ENCODE measurements around the gene CCDC38.
"Not testable (repeated sequence)": the region's sequence is repeated elsewhere in the genome, so short reads cannot be mapped to it uniquely, and the experiment has no call there.

The CCDC38 gene

DNA sequence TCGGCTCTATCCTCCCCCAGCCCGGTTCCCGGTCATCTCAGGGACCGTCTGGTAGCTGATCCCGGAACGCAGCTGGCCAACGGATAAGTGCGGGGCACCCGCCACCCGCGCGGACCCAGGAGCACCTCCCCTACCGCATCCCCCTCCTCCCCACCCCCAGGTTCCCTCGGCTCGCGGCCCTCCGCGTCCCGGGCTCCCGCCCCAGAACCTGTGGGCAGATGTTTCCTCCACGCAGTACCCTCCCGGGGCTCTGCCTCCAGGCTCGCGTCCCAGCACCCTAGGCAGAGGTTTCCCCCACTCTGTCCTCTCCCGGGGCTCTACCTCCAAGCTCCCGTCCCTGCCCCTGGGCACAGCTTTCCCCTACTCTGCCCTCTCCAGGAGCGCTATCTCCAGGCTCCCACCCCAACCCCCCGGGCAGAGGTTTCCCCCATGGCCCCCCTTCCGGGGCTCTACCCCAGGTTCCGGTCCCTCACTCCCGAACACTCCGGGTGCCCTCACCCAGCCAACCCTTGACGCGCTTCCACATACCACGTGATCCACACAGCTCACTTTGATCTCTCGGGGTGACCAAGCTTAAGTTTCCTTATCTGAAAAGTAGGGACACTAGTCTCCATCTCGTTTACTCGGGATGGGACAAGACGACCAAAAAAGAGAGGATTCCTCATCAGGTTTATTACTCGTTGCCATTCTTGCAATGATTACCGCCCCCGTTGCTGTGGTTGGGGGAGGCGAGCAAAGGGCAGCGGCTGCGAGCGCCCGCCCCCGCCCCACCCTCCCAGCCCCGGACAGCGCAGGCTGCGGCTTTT, at the start of gene CCDC38:
TSS of gene CCDC38 (minus strand) at position 91 of the 806 bp plus-strand sequence. CDS start 6,105 bp downstream, outside the sequence.
- in situ Hi-C loops (cut with MboI; ENCODE audit: low sequenced_read_pairs), result no loop called here

DNA sequence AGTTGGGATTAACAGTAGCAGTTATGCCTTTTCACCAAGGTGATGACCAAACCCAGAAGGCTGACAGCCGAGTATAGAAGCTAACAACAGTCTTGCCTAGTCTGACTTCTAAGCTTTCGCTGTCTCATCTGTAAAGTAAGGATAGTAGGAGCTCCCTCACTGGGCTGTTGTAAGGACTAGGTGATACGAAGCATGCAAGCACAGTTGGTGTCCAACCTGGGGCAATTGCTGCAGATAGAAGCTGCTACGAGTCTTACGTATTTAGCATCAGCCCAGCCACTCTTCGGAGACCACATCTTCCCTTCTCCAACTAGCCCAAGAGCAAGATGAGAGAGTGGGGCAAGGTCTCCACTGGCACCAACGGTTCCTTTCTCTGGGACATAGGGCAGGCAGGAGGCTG, 47.7 kb upstream of the CCDC38 start:
- in situ Hi-C loops (cut with MboI; ENCODE audit: low sequenced_read_pairs), result no loop called here

DNA sequence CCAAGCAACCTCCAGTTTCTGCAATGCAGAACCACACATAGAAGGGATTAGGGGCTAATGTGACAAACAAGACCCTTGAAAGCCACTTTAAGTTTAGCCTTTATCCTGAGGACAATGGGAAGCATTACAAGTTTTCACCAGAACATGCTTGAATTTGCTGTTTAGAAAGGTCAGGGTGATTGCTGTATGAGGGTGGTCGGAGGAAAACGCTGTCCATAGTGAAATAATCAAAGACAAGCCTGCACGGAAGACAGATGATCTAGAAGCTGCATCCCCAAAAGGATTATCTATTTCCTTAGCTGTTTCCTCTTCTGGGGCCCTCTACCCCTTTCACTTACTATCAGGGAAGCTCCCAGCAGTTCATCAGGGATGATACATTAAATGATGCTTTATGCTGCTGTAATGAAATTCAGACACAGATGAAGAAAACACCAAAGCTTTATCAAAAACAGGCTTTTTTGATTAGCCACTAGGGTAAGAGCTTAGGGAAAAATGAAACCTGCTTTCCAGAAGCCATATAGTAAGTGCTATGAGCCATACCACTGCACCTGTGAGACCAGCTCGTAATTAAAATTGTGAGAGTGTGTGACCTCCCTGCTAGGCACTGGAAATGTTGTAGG, 47.2 kb upstream of the CCDC38 start:
- in situ Hi-C loops (cut with MboI; ENCODE audit: low sequenced_read_pairs), result no loop called here

DNA sequence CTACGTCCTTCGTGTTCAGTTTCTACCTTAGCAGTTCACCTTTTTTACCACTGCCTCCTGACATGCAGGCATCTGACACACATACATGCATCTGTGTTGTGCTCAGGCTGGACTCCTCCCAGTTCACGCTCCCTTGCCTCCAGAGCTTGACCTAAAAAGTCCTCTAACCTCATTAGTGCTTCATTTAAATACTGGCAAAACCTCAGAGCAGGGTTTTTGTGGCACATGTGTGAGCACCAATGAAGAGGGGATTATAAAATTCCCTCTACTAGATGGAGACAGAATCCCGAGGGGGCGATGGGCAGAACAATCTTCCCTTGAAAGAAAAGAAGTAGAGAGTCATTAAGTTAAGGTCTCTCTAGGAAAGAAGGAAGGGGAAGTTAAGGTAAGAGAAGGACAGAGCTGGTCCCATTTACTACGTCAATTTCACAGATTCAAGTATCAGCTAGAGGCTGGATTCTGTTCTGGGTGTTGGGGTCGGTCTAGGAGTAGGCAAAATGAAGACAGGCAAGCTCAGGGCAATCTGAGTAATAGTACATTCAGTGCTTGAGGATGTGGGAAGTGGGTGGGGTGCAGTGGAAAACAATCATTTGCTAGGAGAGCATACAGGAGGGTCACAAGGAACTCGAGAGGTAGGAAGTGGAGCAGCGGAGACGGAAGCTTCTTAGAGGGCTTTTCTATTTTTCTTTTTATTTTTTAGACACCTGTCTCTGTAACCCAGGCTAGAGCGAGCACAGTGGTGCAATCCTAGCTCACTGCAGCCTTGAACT, 46.3 kb upstream of the CCDC38 start:
- in situ Hi-C loops (cut with MboI; ENCODE audit: low sequenced_read_pairs), result no loop called here

DNA sequence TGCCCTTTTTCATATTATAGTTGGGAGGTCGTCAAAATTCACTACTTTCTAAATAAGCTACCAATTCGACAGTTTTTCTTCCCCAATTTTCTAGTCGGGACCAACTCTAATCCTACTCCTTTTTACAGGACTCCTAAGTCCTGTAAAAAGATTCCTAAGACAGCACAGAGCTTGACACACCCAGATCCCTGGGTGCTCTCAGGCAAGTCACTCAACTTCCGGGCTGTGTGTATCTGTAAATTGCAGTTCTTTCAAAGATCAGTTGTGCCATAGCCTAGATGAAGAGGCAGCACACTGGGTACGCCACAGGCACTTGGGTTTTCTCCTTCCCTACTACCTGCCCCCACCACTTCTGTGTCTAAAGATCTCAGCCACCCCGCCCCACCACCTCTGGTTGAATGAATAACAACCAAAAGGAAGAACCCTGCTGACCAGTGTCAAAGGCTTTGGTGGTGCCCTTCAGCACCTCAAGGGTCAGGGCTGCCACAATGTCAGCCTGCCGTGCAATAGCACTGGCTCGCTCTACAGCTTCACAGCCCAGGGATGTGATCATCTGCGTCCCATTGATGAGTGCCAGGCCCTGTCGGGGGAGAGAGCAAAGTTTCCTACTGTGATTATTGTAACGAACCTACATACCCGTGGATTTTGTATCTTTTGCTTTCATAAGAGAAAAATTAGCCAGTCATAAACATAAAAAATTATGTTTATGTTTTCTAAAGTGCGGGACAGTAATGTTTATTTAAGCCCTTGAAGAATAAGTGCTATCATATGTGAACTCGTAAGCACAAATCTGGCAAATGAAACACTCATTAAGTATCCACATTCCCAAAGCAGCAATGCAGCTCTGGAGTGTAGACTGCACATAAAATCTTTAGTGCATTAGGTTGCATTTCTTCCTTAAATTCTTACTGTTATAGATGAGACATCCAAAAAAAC, 44.5 kb upstream of the CCDC38 start:
- in situ Hi-C loops (cut with MboI; ENCODE audit: low sequenced_read_pairs), result no loop called here

DNA sequence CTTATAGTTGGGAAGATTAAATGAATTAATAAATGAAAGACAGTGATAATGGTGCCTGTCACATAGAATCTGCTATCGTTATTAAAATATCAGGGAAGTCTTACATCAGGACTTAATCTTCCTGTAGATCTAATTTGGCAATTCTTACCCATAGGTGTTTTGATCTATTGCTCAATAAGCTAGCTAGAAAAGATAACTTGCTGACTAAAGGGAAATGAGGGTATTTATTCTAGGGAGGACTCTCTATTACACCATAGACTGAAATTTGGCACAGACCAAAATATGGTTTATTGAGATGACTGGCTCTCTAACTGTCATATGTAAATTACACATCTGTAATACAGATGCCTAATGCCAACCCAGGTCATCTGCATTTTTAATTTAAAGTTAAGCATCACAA, 42.3 kb upstream of the CCDC38 start:
- in situ Hi-C loops (cut with MboI; ENCODE audit: low sequenced_read_pairs), result no loop called here

- in situ Hi-C loops (cut with MboI; ENCODE audit: low sequenced_read_pairs), result no loop called here
These were observed 40.2 kb upstream of the CCDC38 start for GRCh38 chr12:95982602-95983001.

- in situ Hi-C loops (cut with MboI; ENCODE audit: low sequenced_read_pairs), result no loop called here
These were observed 38.0 kb upstream of the CCDC38 start for GRCh38 chr12:95980437-95980836.

DNA sequence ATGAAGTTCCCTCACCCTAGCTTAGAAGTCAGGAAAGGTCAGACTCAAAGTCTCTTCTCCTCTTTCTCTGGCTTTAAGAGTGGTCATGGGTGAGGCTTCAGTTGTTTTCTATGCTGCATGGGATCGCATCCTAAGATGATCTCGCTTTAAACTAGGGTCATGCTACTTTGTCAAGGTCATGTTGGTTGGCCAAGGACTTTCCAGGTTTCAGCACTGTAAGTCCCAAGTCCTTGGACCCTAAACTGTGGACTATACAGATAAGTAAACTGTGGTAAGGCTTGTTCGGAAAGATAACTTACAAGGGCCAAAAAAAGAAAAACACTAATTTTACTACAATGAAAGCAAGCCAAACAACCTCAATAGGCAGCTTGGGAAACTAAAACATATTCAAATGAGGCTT, 36.4 kb upstream of the CCDC38 start:
- in situ Hi-C loops (cut with MboI; ENCODE audit: low sequenced_read_pairs), result no loop called here

DNA sequence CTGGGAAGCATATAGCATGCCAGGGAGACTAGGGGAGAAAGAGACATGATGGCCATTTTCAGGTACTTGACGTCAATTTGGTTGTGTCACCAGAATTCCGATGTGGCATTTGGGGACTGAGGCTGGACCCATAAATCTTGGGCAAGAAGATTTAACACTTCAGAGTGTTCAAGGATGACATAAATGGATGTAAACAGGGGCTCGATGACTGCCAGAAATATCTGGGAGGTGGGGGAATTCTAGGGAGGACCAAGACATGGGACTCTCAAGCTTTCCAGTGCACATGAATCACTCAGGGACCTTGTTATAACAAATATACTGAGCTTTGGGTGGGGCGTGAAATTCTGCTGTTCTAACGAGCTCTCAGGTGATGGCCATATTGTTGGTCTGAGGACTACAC, 35.9 kb upstream of the CCDC38 start:
- in situ Hi-C loops (cut with MboI; ENCODE audit: low sequenced_read_pairs), result no loop called here

DNA sequence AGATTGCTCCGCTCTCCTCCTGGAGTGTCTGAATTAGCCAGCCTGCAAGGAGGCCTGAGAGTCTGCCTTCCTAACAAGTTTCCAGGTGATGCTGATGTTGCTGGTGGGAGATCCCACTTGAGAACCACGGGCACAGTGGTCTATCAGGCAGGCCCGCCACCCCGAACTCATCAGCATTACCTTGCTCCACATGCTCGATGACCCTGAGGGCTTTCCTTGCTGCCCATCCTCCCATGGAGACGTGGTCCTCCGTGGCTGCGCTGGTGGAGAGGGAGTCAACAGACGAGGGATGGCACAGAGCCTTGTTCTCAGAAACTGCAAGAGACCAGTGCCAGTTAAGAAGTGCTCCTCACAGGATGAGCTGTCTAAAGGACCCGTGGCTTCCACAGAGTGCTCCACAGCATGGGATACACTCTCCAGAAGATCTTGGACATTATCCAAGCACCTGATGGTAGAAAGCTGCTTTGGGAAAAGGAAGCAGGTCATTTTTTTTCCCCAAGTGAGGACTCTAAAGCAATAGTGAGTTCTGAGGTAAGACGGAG, 35.4 kb upstream of the CCDC38 start:
- in situ Hi-C loops (cut with MboI; ENCODE audit: low sequenced_read_pairs), result no loop called here

GRCh38 chr12:95976416-95976832, 34.0 kb upstream of the CCDC38 start:
- in situ Hi-C loops (cut with MboI; ENCODE audit: low sequenced_read_pairs), result no loop called here

GRCh38 chr12:95975491-95975890, 33.1 kb upstream of the CCDC38 start:
- in situ Hi-C loops (cut with MboI; ENCODE audit: low sequenced_read_pairs), result no loop called here

- in situ Hi-C loops (cut with MboI; ENCODE audit: low sequenced_read_pairs), result no loop called here
These were observed 31.9 kb upstream of the CCDC38 start for GRCh38 chr12:95974358-95974757.

DNA sequence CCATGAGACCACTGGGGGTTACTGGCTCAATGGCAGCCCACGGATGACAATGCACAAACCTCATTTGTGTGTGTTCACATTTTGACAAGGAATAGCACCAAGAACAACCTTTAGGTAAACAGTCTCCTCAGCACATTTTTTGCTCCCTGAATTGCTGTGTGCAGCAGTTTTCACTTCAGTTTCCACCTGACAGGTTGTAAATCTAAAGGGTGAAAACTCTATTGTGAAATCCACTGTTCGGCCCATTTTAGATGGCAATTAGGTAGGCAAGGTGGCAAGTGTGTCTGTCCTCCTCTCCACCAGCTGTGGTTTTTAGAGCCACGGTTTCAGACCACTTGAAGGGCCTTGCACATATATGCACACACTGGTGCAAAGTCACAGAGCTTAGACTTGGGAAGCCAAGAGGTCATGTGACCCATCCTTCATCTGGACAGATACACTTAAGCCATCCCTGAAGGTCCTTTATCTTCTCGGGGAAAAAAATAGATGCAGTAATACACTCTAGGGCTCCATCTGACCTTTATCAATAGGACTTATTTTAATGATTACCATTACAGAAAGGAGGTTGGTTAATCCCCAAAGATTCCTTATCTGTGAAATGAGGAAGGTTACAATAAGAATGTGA, 30.5 kb upstream of the CCDC38 start:
- in situ Hi-C loops (cut with MboI; ENCODE audit: low sequenced_read_pairs), result no loop called here

DNA sequence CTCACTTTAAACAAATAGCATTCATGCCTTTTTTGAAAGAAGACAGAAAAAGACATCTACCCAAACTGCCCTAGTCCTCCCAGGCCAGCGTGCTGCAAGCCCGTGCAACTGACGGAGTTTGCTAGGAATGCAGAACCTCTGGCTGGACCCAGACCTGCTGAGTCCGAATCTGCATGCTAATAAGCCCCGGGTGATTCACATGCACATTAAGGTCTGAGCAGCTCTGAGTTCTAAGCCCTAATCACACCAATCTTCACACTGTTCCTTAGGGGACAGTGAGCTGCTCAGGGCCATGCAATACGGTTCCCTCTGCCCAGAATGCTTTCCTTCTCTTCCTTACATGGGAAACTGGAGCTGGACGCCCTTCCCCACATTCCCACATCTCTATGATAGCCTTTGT, 28.5 kb upstream of the CCDC38 start:
- in situ Hi-C loops (cut with MboI; ENCODE audit: low sequenced_read_pairs), result no loop called here

- in situ Hi-C loops (cut with MboI; ENCODE audit: low sequenced_read_pairs), result not testable (repeated sequence)
These were observed 26.7 kb upstream of the CCDC38 start for GRCh38 chr12:95969116-95969515.

DNA sequence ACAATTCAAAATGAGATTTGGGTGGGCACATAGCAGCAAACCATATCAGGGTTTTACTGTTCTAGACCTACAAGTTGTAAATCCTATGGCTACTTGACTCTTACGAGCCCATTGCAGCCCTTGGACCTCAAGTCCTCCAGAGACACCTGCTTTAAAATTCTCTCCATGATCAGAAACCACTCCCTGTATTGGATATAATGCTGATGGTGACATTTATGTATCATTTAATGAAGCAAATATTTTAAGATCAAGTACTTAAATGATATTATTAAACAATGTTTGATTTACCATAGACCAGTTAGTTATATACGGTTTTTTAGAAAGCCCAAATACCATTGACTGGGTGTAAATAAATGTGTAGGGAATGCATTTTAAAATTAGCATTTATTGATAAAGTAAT, 24.9 kb upstream of the CCDC38 start:
- in situ Hi-C loops (cut with MboI; ENCODE audit: low sequenced_read_pairs), result no loop called here

DNA sequence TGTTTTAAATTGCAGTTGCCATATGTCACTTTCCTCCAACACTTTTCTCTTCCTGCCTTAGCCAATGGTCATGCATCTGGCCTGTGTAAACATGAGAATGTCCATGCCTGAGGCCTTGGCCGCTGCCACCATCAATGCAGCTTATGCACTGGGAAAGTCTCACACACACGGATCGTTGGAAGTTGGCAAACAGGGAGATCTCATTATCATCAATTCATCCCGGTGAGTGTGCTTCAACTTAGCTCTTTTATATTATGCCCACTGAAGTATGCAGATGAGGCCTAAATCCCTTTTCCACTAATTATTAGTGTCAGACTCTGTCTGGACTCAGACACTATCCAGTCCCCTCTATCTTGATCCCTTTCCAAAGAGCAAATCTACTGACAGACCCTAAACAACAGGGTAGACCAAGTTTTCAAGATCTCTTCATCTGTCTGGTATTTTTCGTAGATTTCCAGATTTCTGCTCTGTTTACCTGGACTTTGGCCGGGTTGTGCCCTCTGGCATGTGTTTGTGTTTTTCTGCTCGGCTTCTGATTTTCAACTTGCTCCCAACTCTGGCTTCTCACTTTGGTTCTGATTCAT, 24.0 kb upstream of the CCDC38 start:
- in situ Hi-C loops (cut with MboI; ENCODE audit: low sequenced_read_pairs), result no loop called here

GRCh38 chr12:95963096-95963495, 20.7 kb upstream of the CCDC38 start:
- in situ Hi-C loops (cut with MboI; ENCODE audit: low sequenced_read_pairs), result no loop called here
